HG03520 (cell line): ENCODE results near the gene PRPF4.
"Not testable (repeated sequence)": the region's sequence is repeated elsewhere in the genome, so short reads cannot be mapped to it uniquely, and the experiment has no call there.

ENCODE experiments used
- ATAC-seq: cut with Tn5 transposase; IDR thresholded peaks from one replicate; pipeline ENCODE4 v1.9.1; 2021; ENCODE audit warnings: mild to moderate bottlenecking, moderate library complexity; ENCODE audit not compliant: unreplicated experiment

PRPF4 gene

GRCh38 chr9:113275157-113276131 lies at the start of gene PRPF4, which contains the start of gene CDC26:
Gene PRPF4, plus strand, starts transcription at chr9:113275658. Its CDS starts 86 bp downstream, at chr9:113275744.
Gene CDC26, minus strand, starts transcription at chr9:113275572. Its CDS starts 3,065 bp downstream, at chr9:113272507.
- ATAC-seq, result peak; percentile 98

GRCh38 chr9:113227436-113227835 lies 48.0 kb upstream of the PRPF4 start:
- ATAC-seq, result no peak

- no peak for ATAC-seq
Observed at GRCh38 chr9:113228130-113228665, 47.3 kb upstream of the PRPF4 start.

- ATAC-seq, result no peak
Observed at GRCh38 chr9:113231701-113232100, 43.8 kb upstream of the PRPF4 start.

GRCh38 chr9:113235701-113236255 lies 39.7 kb upstream of the PRPF4 start:
- ATAC-seq, result not testable (repeated sequence)

GRCh38 chr9:113237026-113237425 lies 38.4 kb upstream of the PRPF4 start:
- no peak for ATAC-seq

GRCh38 chr9:113238202-113238858 lies 37.1 kb upstream of the PRPF4 start:
- ATAC-seq, result no peak

GRCh38 chr9:113238859-113239232 lies 36.6 kb upstream of the PRPF4 start:
- ATAC-seq, result no peak

- ATAC-seq, result no peak
Observed at GRCh38 chr9:113241161-113241560, 34.3 kb upstream of the PRPF4 start.

- no peak for ATAC-seq
Observed at GRCh38 chr9:113244556-113244955, 30.9 kb upstream of the PRPF4 start.

- no peak for ATAC-seq
Observed at GRCh38 chr9:113245894-113246293, 29.6 kb upstream of the PRPF4 start.

- ATAC-seq, result no peak
Observed at GRCh38 chr9:113246928-113247327, 28.5 kb upstream of the PRPF4 start.

- ATAC-seq, result no peak
Observed at GRCh38 chr9:113247640-113248039, 27.8 kb upstream of the PRPF4 start.

- not testable (repeated sequence) for ATAC-seq
Observed at GRCh38 chr9:113249661-113250060, 25.8 kb upstream of the PRPF4 start.

GRCh38 chr9:113250807-113251206 lies 24.7 kb upstream of the PRPF4 start:
- no peak for ATAC-seq

GRCh38 chr9:113254991-113255390 lies 20.5 kb upstream of the PRPF4 start:
- ATAC-seq, result no peak

GRCh38 chr9:113255438-113255837 lies 20.0 kb upstream of the PRPF4 start:
- ATAC-seq, result no peak

GRCh38 chr9:113257863-113258262 lies 17.6 kb upstream of the PRPF4 start:
- no peak for ATAC-seq

- ATAC-seq, result no peak
Observed at GRCh38 chr9:113258282-113258681, 17.2 kb upstream of the PRPF4 start.

GRCh38 chr9:113261917-113262671 lies 13.4 kb upstream of the PRPF4 start:
- ATAC-seq, result no peak

- no peak for ATAC-seq
Observed at GRCh38 chr9:113266174-113266573, 9.3 kb upstream of the PRPF4 start.
